WTC11 (cell line): Measurements from ENCODE around the gene SHKBP1. TPM values are rescaled to one million over a fixed set of nuclear protein-coding genes. Genes with fewer than 3 reads are reported as not detected.

ENCODE experiments used
- ATAC-seq: fragments of 200-7000 bp; cut with Tn5 transposase; 2 replicates; pipeline ENCODE4 v1.10.0; 2021; ENCODE audit warnings: mild to moderate bottlenecking, moderate library complexity
- CTCF ChIA-PET: fragments of 300-600 bp; sonication (Branson Sonifier 250); formaldehyde crosslinking; loops from one replicate; lab custom pipeline; 2021; ENCODE audit warnings: antibody characterized with exemption; lab: Charles Lee
- POLR2A ChIA-PET: fragments of 350-600 bp; sonication (Branson Sonifier 250); formaldehyde crosslinking; loops from one replicate; lab custom pipeline; 2021; ENCODE audit warnings: antibody characterized with exemption; lab: Charles Lee
- DNase-seq: peaks from one replicate; pipeline ENCODE4 v3.0.0; 2021; ENCODE audit warnings: low spot score
- H3K27ac Mint-ChIP-seq: 2 replicates; pipeline ENCODE4 v1.8.0; 2021; ENCODE audit warnings: mixed read lengths
- H3K27me3 Mint-ChIP-seq: 2 replicates; pipeline ENCODE4 v1.8.0; 2021; ENCODE audit warnings: low read depth, mild to moderate bottlenecking, moderate library complexity, mixed read lengths
- H3K36me3 Mint-ChIP-seq: 2 replicates; pipeline ENCODE4 v1.8.0; 2021; ENCODE audit warnings: mixed read lengths
- H3K4me1 Mint-ChIP-seq: 2 replicates; pipeline ENCODE4 v1.8.0; 2022; ENCODE audit warnings: mixed read lengths
- H3K4me3 Mint-ChIP-seq: 2 replicates; pipeline ENCODE4 v1.8.0; 2021; ENCODE audit warnings: mild to moderate bottlenecking, moderate library complexity, mixed read lengths
- H3K9me3 Mint-ChIP-seq: 2 replicates; pipeline ENCODE4 v1.8.0; 2021; ENCODE audit warnings: mixed read lengths
- ESRRA ChIP-seq: sonication (generic); formaldehyde crosslinking; IDR thresholded peaks from 2 replicates; pipeline ENCODE4 v1.8.1; 2022; ENCODE audit warnings: mild to moderate bottlenecking, missing genetic modification reagents, borderline replicate concordance
- ETV6 ChIP-seq: sonication (generic); formaldehyde crosslinking; IDR thresholded peaks from 2 replicates; pipeline ENCODE4 v1.8.1; 2022; ENCODE audit warnings: mild to moderate bottlenecking, missing genetic modification reagents
- FOXP1 ChIP-seq: sonication (generic); formaldehyde crosslinking; IDR thresholded peaks from 2 replicates; pipeline ENCODE4 v1.8.0; 2022; ENCODE audit warnings: missing genetic modification reagents, mild to moderate bottlenecking, moderate library complexity, borderline replicate concordance
- GABPB1 ChIP-seq: sonication (generic); formaldehyde crosslinking; IDR thresholded peaks from 2 replicates; pipeline ENCODE4 v1.8.1; 2023; ENCODE audit warnings: mild to moderate bottlenecking, missing genetic modification reagents
- GTF2I ChIP-seq: fragments of 250-450 bp; sonication (Bioruptor Pico); conservative IDR thresholded peaks from 2 replicates; pipeline ENCODE4 v1.4.0; 2021; ENCODE audit warnings: mild to moderate bottlenecking
- MXD4 ChIP-seq: fragments of 250-450 bp; sonication (Bioruptor Pico); IDR thresholded peaks from 2 replicates; pipeline ENCODE4 v1.8.0; 2021; ENCODE audit warnings: mild to moderate bottlenecking, moderate library complexity, borderline replicate concordance
- NFE2L1 ChIP-seq: sonication (generic); formaldehyde crosslinking; IDR thresholded peaks from 2 replicates; pipeline ENCODE4 v1.8.1; 2023; ENCODE audit warnings: missing genetic modification reagents
- USF2 ChIP-seq: sonication (generic); formaldehyde crosslinking; IDR thresholded peaks from 2 replicates; pipeline ENCODE4 v1.8.1; 2023; ENCODE audit warnings: mild to moderate bottlenecking, missing genetic modification reagents, moderate library complexity
- ZBTB43 ChIP-seq: sonication (generic); formaldehyde crosslinking; IDR thresholded peaks from 2 replicates; pipeline ENCODE4 v1.8.1; 2023; ENCODE audit warnings: mild to moderate bottlenecking, missing genetic modification reagents
- ZNF121 ChIP-seq: sonication (generic); formaldehyde crosslinking; IDR thresholded peaks from 2 replicates; pipeline ENCODE4 v1.8.0; 2023; ENCODE audit warnings: missing genetic modification reagents
- ZNF232 ChIP-seq: sonication (generic); formaldehyde crosslinking; IDR thresholded peaks from 2 replicates; pipeline ENCODE4 v1.8.0; 2022; ENCODE audit warnings: mild to moderate bottlenecking, missing genetic modification reagents
- ZNF281 ChIP-seq: sonication (generic); formaldehyde crosslinking; IDR thresholded peaks from 2 replicates; pipeline ENCODE4 v1.8.0; 2023; ENCODE audit warnings: mild to moderate bottlenecking, missing genetic modification reagents
- ZNF416 ChIP-seq: fragments of 250-450 bp; sonication (Bioruptor Pico); IDR thresholded peaks from 2 replicates; pipeline ENCODE4 v1.9.0; 2021; ENCODE audit warnings: mild to moderate bottlenecking, inconsistent platforms
- ZNF423 ChIP-seq: fragments of 250-450 bp; sonication (Bioruptor Pico); IDR thresholded peaks from 2 replicates; pipeline ENCODE4 v2.1.2; 2022; ENCODE audit warnings: mild to moderate bottlenecking, moderate library complexity
- total RNA-seq: library from RNA; stranded (reverse); gene quantifications from 3 replicates; pipeline ENCODE4 v1.2.3, GENCODE V29; 2021
- TF ChIP-seq, protein P1 (sequence below): sonication (generic); formaldehyde crosslinking; IDR thresholded peaks from 2 replicates; pipeline ENCODE4 v1.8.0; 2022; ENCODE audit warnings: mild to moderate bottlenecking, missing genetic modification reagents
- TF ChIP-seq, protein P2 (sequence below): sonication (generic); formaldehyde crosslinking; IDR thresholded peaks from 2 replicates; pipeline ENCODE4 v1.8.0; 2023; ENCODE audit warnings: missing genetic modification reagents
- TF ChIP-seq, protein P3 (sequence below): fragments of 250-450 bp; sonication (Bioruptor Pico); IDR thresholded peaks from 2 replicates; pipeline ENCODE4 v1.9.0; 2021; ENCODE audit warnings: moderate library complexity, mild to moderate bottlenecking, inconsistent platforms, borderline replicate concordance
- TF ChIP-seq, protein P4 (sequence below): fragments of 250-450 bp; sonication (Bioruptor Pico); conservative IDR thresholded peaks from 2 replicates; pipeline ENCODE4 v1.9.0; 2021; ENCODE audit warnings: mild to moderate bottlenecking
- TF ChIP-seq, protein P5 (sequence below): sonication (generic); formaldehyde crosslinking; IDR thresholded peaks from 2 replicates; pipeline ENCODE4 v1.8.1; 2022; ENCODE audit warnings: mild to moderate bottlenecking, missing genetic modification reagents, moderate library complexity, borderline replicate concordance
- TF ChIP-seq, protein P6 (sequence below): fragments of 250-450 bp; sonication (Bioruptor Pico); IDR thresholded peaks from 2 replicates; pipeline ENCODE4 v1.9.0; 2021; ENCODE audit warnings: mild to moderate bottlenecking

Gene SHKBP1
- total RNA-seq, 1 experiment from 2014 or later: 71.7 TPM

DNA sequence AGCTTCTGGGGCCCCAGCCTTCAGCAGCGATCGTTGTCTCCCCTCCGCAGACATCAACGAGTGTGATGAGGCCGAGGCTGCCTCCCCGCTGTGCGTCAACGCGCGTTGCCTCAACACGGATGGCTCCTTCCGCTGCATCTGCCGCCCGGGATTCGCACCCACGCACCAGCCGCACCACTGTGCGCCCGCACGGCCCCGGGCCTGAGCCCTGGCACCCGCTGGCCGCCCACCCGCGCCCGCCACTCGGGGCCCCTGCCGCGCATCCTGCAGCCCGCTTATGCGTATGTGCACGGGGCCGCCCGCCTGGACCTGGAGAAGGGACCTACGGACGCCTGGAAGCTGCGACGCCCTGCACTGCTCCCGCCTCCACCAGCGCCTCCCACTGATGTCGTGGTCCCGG is 52.7 kb downstream of the SHKBP1 start:
- ChIA-PET CTCF (no interaction called here), POLR2A (no interaction called here)
- H3K9me3 Mint-ChIP-seq: no peaks in the 10 kb centered on the region

More for the DNA sequence above, 52.7 kb downstream of the SHKBP1 start:
- TF ChIP-seq NFE2L1 (CRISPR knock-in tag) (no peak), GTF2I (no peak), ZNF121 (CRISPR knock-in tag) (no peak), ZNF423 (CRISPR knock-in tag) (no peak), ZBTB43 (no peak), ZNF281 (CRISPR knock-in tag) (no peak), ETV6 (CRISPR knock-in tag) (no peak), FOXP1 (CRISPR knock-in tag) (no peak), ZNF416 (CRISPR knock-in tag) (no peak), ZNF232 (CRISPR knock-in tag) (no peak), ESRRA (CRISPR knock-in tag) (no peak), GABPB1 (CRISPR knock-in tag) (no peak), MXD4 (CRISPR knock-in tag) (no peak), USF2 (CRISPR knock-in tag) (no peak)
- TF ChIP-seq, protein P1, sequence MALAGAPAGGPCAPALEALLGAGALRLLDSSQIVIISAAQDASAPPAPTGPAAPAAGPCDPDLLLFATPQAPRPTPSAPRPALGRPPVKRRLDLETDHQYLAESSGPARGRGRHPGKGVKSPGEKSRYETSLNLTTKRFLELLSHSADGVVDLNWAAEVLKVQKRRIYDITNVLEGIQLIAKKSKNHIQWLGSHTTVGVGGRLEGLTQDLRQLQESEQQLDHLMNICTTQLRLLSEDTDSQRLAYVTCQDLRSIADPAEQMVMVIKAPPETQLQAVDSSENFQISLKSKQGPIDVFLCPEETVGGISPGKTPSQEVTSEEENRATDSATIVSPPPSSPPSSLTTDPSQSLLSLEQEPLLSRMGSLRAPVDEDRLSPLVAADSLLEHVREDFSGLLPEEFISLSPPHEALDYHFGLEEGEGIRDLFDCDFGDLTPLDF: no peak
- TF ChIP-seq, protein P2, sequence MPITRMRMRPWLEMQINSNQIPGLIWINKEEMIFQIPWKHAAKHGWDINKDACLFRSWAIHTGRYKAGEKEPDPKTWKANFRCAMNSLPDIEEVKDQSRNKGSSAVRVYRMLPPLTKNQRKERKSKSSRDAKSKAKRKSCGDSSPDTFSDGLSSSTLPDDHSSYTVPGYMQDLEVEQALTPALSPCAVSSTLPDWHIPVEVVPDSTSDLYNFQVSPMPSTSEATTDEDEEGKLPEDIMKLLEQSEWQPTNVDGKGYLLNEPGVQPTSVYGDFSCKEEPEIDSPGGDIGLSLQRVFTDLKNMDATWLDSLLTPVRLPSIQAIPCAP (CRISPR knock-in tag): no peak
- TF ChIP-seq, protein P3, sequence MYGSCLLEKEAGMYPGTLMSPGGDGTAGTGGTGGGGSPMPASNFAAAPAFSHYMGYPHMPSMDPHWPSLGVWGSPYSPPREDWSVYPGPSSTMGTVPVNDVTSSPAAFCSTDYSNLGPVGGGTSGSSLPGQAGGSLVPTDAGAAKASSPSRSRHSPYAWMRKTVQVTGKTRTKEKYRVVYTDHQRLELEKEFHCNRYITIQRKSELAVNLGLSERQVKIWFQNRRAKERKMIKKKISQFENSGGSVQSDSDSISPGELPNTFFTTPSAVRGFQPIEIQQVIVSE: no peak
- TF ChIP-seq, protein P4, sequence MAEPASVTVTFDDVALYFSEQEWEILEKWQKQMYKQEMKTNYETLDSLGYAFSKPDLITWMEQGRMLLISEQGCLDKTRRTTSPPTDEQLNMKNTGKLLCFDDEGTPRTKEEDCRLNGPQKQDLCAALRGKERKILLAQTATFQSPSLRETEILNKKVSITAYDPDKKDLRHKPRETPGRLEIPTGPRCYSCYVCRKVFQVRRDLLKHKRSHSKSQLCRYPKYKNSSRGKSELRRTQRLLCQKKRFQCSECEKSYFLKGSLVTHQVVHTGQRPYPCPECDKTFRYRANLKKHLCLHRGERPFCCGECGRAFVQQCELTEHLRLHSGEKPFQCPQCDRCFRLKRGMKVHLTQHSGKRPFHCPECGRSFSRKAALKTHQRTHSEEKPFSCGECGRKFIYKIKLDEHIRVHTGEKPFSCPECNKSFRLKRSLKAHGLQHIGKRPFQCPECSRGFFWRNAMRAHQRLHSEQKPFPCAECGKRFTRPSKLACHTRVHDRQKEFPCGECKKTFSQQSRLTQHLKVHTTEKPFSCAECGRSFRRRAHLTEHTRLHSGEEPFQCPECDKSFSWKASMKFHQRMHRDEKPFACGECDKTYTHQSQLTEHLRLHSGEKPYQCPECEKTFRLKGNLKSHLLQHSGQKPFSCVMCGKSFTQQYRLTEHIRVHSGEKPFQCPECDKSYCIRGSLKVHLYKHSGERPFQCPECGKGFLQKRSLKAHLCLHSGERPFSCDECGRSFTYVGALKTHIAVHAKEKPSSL (CRISPR knock-in tag): no peak
- TF ChIP-seq, protein P5, sequence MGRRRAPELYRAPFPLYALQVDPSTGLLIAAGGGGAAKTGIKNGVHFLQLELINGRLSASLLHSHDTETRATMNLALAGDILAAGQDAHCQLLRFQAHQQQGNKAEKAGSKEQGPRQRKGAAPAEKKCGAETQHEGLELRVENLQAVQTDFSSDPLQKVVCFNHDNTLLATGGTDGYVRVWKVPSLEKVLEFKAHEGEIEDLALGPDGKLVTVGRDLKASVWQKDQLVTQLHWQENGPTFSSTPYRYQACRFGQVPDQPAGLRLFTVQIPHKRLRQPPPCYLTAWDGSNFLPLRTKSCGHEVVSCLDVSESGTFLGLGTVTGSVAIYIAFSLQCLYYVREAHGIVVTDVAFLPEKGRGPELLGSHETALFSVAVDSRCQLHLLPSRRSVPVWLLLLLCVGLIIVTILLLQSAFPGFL (CRISPR knock-in tag): no peak
- TF ChIP-seq, protein P6, sequence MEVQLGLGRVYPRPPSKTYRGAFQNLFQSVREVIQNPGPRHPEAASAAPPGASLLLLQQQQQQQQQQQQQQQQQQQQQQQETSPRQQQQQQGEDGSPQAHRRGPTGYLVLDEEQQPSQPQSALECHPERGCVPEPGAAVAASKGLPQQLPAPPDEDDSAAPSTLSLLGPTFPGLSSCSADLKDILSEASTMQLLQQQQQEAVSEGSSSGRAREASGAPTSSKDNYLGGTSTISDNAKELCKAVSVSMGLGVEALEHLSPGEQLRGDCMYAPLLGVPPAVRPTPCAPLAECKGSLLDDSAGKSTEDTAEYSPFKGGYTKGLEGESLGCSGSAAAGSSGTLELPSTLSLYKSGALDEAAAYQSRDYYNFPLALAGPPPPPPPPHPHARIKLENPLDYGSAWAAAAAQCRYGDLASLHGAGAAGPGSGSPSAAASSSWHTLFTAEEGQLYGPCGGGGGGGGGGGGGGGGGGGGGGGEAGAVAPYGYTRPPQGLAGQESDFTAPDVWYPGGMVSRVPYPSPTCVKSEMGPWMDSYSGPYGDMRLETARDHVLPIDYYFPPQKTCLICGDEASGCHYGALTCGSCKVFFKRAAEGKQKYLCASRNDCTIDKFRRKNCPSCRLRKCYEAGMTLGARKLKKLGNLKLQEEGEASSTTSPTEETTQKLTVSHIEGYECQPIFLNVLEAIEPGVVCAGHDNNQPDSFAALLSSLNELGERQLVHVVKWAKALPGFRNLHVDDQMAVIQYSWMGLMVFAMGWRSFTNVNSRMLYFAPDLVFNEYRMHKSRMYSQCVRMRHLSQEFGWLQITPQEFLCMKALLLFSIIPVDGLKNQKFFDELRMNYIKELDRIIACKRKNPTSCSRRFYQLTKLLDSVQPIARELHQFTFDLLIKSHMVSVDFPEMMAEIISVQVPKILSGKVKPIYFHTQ: no peak
- TF ChIP-seq, all 79 proteins: peak for 0
- Mint-ChIP-seq H3K4me3 (no peak overlapping the region), H3K36me3 (peaks cover 28% of the 10 kb centered on the region), H3K27ac (no peak overlapping the region), H3K27me3 (peaks cover 22% of the 10 kb centered on the region), H3K4me1 (peaks cover 46% of the 10 kb centered on the region)
- no peak for ATAC-seq
- no peak for DNase-seq
